Measurements from ENCODE around the gene ZMYND15. TPM values are rescaled to one million over a fixed set of nuclear protein-coding genes. Genes with fewer than 3 reads are reported as not detected.

ZMYND15 gene
- total RNA-seq, 1 donor from 2014 or later, result not detected

DNA sequence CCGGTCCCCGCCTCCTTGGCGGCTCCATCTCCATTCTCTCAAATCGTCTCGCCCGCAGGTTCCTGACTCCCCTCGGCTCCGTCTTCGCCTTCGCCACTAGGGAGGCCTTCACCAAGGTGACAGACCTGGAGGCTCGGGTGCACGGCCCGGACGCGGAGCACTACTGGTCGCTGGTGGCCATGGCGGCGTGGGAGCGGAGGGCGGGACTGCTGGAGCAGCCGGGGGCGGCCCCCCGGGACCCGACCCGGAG is 50.0 kb downstream of the ZMYND15 start:
- H4K20me1 ChIP-seq (ENCODE audit: low read depth), result peaks cover 9% of the 10 kb centered on the region
- H3K27me3 ChIP-seq, result peaks cover 81% of the 10 kb centered on the region
- peaks cover 13% of the 10 kb centered on the region for H3K4me1 ChIP-seq
- peak overlapping the region; percentile 88 for H3K4me3 Mint-ChIP-seq
- H3K27ac ChIP-seq, result no peak overlapping the region
- H3K4me2 ChIP-seq, result peak overlapping the region; percentile 95
- no peaks in the 10 kb centered on the region for H3K36me3 ChIP-seq
- peaks cover 11% of the 10 kb centered on the region for H3K4me1 Mint-ChIP-seq
- peak overlapping the region; percentile 81 for H2AFZ ChIP-seq (replicated peaks)
- TF ChIP-seq EZH2 (IDR thresholded peaks at IDR 0.05) (peak; percentile 57), CTCF (IDR thresholded peaks at IDR 0.05) (no peak), EZH2phosphoT487 (IDR thresholded peaks at IDR 0.05) (no peak)
- peaks cover 38% of the 10 kb centered on the region for H3F3A ChIP-seq (ENCODE audit: low read depth)
- no peaks in the 10 kb centered on the region for H3K9me3 ChIP-seq (ENCODE audit: low read depth)
- H3K4me3 ChIP-seq, result peak overlapping the region; percentile 85
- no peaks in the 10 kb centered on the region for H3K36me3 Mint-ChIP-seq
- H3K9ac ChIP-seq, result no peak overlapping the region
- H3K9me3 Mint-ChIP-seq, result no peaks in the 10 kb centered on the region
- H3K79me2 ChIP-seq (ENCODE audit: low read depth), result no peaks in the 10 kb centered on the region
- no peak overlapping the region for H3K27ac Mint-ChIP-seq
- no peak for DNase-seq (ENCODE audit: low spot score)
- peaks cover 24% of the 10 kb centered on the region for H3K27me3 Mint-ChIP-seq (ENCODE audit: insufficient read depth, low read depth)

DNA sequence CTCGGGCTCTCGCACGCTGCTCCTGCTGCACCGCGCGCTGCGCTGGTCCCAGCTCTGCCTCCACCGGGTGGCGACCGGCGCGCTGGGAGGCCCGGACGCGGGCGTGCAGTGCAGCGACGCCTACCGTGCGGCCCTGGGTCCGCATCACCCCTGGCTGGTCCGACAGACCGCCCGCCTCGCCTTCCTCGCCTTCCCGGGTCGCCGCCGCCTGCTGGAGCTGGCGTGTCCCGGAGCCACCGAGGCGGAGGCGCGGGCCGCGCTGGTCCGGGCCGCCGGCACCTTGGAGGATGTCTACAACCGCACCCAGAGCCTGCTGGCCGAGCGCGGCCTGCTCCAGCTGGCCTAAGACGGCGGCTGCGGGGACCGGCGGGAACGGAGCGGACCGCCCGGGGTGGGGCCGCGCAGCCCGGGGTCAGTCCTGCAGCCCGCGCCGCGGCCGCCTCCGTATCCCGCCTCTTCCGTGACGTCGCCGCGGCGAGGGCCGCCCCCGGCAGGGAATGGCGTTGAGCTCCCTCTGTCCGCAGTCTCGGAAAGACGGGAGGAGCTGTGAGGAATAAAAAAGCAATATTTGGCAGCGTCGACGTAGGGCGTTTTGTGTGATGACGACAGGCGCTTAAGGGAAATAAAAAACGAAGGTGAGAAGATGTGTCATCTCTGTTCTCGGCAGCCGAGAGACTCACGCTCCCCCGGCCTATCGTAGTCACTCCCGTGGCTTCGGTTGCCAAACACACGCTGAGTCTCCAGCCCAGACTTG is 50.5 kb downstream of the ZMYND15 start:
- H3K36me3 ChIP-seq, result no peaks in the 10 kb centered on the region
- peak overlapping the region; percentile 85 for H3K4me3 ChIP-seq
- peak overlapping the region; percentile 88 for H3K4me3 Mint-ChIP-seq
- DNase-seq (ENCODE audit: low spot score), result peak; percentile 89
- H3K27ac ChIP-seq, result no peak overlapping the region
- H4K20me1 ChIP-seq (ENCODE audit: low read depth), result peaks cover 9% of the 10 kb centered on the region
- no peaks in the 10 kb centered on the region for H3K9me3 Mint-ChIP-seq
- TF ChIP-seq EZH2 (IDR thresholded peaks at IDR 0.05) (no peak), EZH2phosphoT487 (IDR thresholded peaks at IDR 0.05) (no peak), CTCF (IDR thresholded peaks at IDR 0.05) (peak; percentile 64)
- peak overlapping the region; percentile 81 for H2AFZ ChIP-seq (replicated peaks)
- no peak overlapping the region for H3K9ac ChIP-seq
- H3F3A ChIP-seq (ENCODE audit: low read depth), result peaks cover 38% of the 10 kb centered on the region
- peaks cover 23% of the 10 kb centered on the region for H3K27me3 Mint-ChIP-seq (ENCODE audit: insufficient read depth, low read depth)
- peak overlapping the region; percentile 95 for H3K4me2 ChIP-seq
- H3K79me2 ChIP-seq (ENCODE audit: low read depth), result no peaks in the 10 kb centered on the region
- no peaks in the 10 kb centered on the region for H3K36me3 Mint-ChIP-seq
- no peak overlapping the region for H3K27ac Mint-ChIP-seq
- no peaks in the 10 kb centered on the region for H3K9me3 ChIP-seq (ENCODE audit: low read depth)
- H3K27me3 ChIP-seq, result peaks cover 79% of the 10 kb centered on the region
- peaks cover 13% of the 10 kb centered on the region for H3K4me1 ChIP-seq
- peaks cover 11% of the 10 kb centered on the region for H3K4me1 Mint-ChIP-seq

DNA sequence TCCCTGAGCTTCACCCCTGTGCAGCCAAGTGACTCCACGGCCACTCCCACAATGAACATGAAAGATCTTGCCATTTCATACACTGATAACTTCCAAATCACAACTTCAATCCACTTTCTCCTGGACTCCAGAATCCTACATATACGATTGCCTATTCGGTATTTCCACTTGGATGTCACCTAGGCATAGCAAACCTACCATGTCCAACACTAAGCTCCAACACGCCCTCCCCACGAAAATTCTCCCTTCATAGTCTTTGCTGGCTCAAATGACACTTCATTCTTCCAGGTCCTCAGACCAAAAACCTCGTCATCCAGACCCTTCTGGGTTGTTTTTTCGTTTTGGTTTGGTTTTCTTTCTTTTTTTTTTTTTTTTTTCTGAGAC is 51.1 kb downstream of the ZMYND15 start:
- peaks cover 38% of the 10 kb centered on the region for H3F3A ChIP-seq (ENCODE audit: low read depth)
- no peak for DNase-seq (ENCODE audit: low spot score)
- no peaks in the 10 kb centered on the region for H3K9me3 Mint-ChIP-seq
- TF ChIP-seq CTCF (IDR thresholded peaks at IDR 0.05) (no peak), EZH2phosphoT487 (IDR thresholded peaks at IDR 0.05) (no peak), EZH2 (IDR thresholded peaks at IDR 0.05) (no peak)
- peaks cover 21% of the 10 kb centered on the region for H3K27me3 Mint-ChIP-seq (ENCODE audit: insufficient read depth, low read depth)
- H3K4me2 ChIP-seq, result peak overlapping the region; percentile 95
- H3K4me1 Mint-ChIP-seq, result peaks cover 11% of the 10 kb centered on the region
- no peak overlapping the region for H3K27ac ChIP-seq
- H3K36me3 Mint-ChIP-seq, result no peaks in the 10 kb centered on the region
- H3K79me2 ChIP-seq (ENCODE audit: low read depth), result no peaks in the 10 kb centered on the region
- H2AFZ ChIP-seq (replicated peaks), result peak overlapping the region; percentile 81
- H3K4me3 ChIP-seq, result peak overlapping the region; percentile 85
- no peaks in the 10 kb centered on the region for H3K9me3 ChIP-seq (ENCODE audit: low read depth)
- H3K27ac Mint-ChIP-seq, result no peak overlapping the region
- peak overlapping the region; percentile 88 for H3K4me3 Mint-ChIP-seq
- H3K36me3 ChIP-seq, result no peaks in the 10 kb centered on the region
- H4K20me1 ChIP-seq (ENCODE audit: low read depth), result peaks cover 9% of the 10 kb centered on the region
- peaks cover 13% of the 10 kb centered on the region for H3K4me1 ChIP-seq
- H3K27me3 ChIP-seq, result peaks cover 74% of the 10 kb centered on the region
- H3K9ac ChIP-seq, result no peak overlapping the region
